ENCODE data around the gene HSD3B1. TPM values are rescaled to one million over a fixed set of nuclear protein-coding genes. Genes with fewer than 3 reads are reported as not detected.
"Not testable (repeated sequence)": the region's sequence is repeated elsewhere in the genome, so short reads cannot be mapped to it uniquely, and the experiment has no call there.

Gene HSD3B1
- total RNA-seq, 1 experiment from 2014 or later = not detected

DNA sequence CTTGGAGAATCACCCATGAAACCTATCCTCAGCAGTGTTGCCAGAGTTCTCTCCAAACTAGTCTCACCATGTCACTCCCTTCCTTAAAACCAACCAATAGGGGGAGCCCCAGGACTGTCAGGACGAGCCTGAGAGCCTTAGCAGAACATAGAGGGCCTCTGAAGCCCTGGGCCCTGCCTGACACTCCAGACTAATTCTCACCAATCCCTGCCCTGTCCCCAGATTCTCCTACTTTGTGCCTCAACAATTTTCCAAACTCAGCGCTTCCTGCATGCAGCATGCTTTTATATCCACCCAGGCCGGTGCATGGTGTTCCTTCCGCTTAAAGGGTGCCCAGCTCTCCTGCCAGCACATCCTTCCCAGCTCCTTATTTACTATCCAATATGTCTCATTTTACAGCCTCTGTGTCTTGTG, 42.7 kb downstream of the HSD3B1 start:
- Histone ChIP-seq H4K20me1 (ENCODE audit: insufficient read depth, low read depth, low read length) (no peaks in the 10 kb centered on the region), H3K27ac (ENCODE audit: low read length) (no peak overlapping the region), H2AFZ (ENCODE audit: low read length) (no peak overlapping the region), H3K27me3 (ENCODE audit: low read length) (no peaks in the 10 kb centered on the region), H3K9ac (ENCODE audit: low read length) (no peak overlapping the region), H3K36me3 (ENCODE audit: insufficient read depth, low read length) (no peaks in the 10 kb centered on the region), H3K4me3 (ENCODE audit: low read length) (no peak overlapping the region), H3K9me2 (replicated peaks; ENCODE audit: insufficient read depth, low read length) (no peaks in the 10 kb centered on the region), H3K4me1 (ENCODE audit: low read length) (no peaks in the 10 kb centered on the region), H3K9me3 (ENCODE audit: low read length) (no peaks in the 10 kb centered on the region), H3K79me2 (ENCODE audit: low read length) (no peaks in the 10 kb centered on the region), H3K4me2 (ENCODE audit: low read depth, low read length, poor library complexity, severe bottlenecking) (no peak overlapping the region)
- peak; percentile 87 for DNase-seq

DNA sequence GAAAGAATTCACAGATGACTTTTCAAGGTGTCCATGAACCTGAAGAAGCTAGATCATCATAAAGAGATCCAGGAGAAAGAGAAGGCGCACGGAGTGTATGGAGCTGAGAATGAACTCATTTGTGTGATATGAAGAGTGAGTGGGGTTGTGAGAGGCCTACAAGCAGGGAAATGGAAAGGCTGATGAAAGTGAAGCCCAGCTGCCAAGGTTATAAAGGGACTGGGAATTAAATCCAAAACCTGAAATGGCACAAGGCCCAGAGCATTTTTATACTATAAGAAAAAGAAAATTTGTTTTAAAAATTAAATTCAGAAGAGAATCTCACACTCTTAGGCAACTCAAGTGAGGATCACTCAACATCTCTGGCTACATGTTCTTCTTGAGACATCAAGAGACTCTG, 43.4 kb downstream of the HSD3B1 start:
- Histone ChIP-seq H4K20me1 (ENCODE audit: insufficient read depth, low read depth, low read length) (no peaks in the 10 kb centered on the region), H3K4me2 (ENCODE audit: low read depth, low read length, poor library complexity, severe bottlenecking) (no peak overlapping the region), H3K4me1 (ENCODE audit: low read length) (no peaks in the 10 kb centered on the region), H3K9me3 (ENCODE audit: low read length) (no peaks in the 10 kb centered on the region), H3K9me2 (replicated peaks; ENCODE audit: insufficient read depth, low read length) (no peaks in the 10 kb centered on the region), H3K79me2 (ENCODE audit: low read length) (no peaks in the 10 kb centered on the region), H3K27me3 (ENCODE audit: low read length) (no peaks in the 10 kb centered on the region), H2AFZ (ENCODE audit: low read length) (no peak overlapping the region), H3K9ac (ENCODE audit: low read length) (no peak overlapping the region), H3K36me3 (ENCODE audit: insufficient read depth, low read length) (no peaks in the 10 kb centered on the region), H3K4me3 (ENCODE audit: low read length) (no peak overlapping the region), H3K27ac (ENCODE audit: low read length) (no peak overlapping the region)
- DNase-seq = no peak

DNA sequence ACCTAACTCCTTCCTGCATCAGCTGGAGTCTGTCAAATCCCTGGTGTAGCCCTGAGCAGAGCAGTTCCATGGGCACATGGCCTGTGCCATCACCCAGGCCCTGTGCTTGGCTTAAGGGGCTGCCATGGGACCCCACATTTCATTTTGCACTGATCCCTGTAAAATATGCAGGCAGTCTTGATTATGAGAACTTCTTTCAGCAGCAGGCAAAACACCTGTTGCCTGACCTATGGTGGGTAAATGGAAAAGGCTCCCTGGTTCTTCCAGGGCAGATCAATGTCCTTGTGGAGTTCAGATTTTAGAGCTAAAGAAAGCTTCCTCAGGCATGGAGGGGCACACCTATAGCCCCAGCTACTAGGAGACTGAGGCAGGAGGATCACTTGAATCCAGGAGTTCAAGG, 44.2 kb downstream of the HSD3B1 start:
- no peaks in the 10 kb centered on the region for H3K9me2 ChIP-seq (replicated peaks; ENCODE audit: insufficient read depth, low read length)

DNA sequence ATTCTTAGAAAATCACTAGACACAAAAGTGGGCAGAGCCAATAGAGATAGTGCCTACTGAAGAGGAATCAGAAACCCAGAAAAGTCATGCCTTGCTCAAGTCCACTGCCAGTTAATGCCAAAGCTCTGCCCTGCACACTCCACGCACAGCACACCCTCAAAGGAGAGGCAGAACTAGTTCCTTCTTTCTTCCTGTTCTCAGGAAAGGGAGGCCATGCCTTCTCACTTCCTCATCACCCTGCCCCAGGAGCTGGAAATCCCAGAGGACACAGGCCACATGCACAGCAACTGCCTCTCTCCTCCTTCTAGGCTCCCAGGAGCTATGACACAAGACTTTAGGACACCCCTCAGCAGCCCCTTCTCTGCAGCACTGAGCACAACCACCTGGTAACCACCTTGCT, 45.6 kb downstream of the HSD3B1 start:
- H3K4me3 ChIP-seq (ENCODE audit: low read length); H3K79me2 ChIP-seq (ENCODE audit: low read length); H3K4me1 ChIP-seq (ENCODE audit: low read length); H3K4me2 ChIP-seq (ENCODE audit: low read depth, low read length, poor library complexity, severe bottlenecking); H2AFZ ChIP-seq (ENCODE audit: low read length); H3K27me3 ChIP-seq (ENCODE audit: low read length); H3K36me3 ChIP-seq (ENCODE audit: insufficient read depth, low read length); DNase-seq; H4K20me1 ChIP-seq (ENCODE audit: insufficient read depth, low read depth, low read length); H3K27ac ChIP-seq (ENCODE audit: low read length); H3K9me2 ChIP-seq (replicated peaks; ENCODE audit: insufficient read depth, low read length); H3K9ac ChIP-seq (ENCODE audit: low read length); H3K9me3 ChIP-seq (ENCODE audit: low read length): not testable (repeated sequence)

More for the DNA sequence above, 44.2 kb downstream of the HSD3B1 start:
- no peaks in the 10 kb centered on the region for H3K36me3 ChIP-seq (ENCODE audit: insufficient read depth, low read length)
- no peaks in the 10 kb centered on the region for H3K4me1 ChIP-seq (ENCODE audit: low read length)
- no peaks in the 10 kb centered on the region for H4K20me1 ChIP-seq (ENCODE audit: insufficient read depth, low read depth, low read length)
- no peaks in the 10 kb centered on the region for H3K9me3 ChIP-seq (ENCODE audit: low read length)
- no peak for DNase-seq
- no peaks in the 10 kb centered on the region for H3K27me3 ChIP-seq (ENCODE audit: low read length)
- H3K79me2 ChIP-seq (ENCODE audit: low read length) = no peaks in the 10 kb centered on the region
- no peak overlapping the region for H3K27ac ChIP-seq (ENCODE audit: low read length)
- H3K4me3 ChIP-seq (ENCODE audit: low read length) = no peak overlapping the region
- H3K4me2 ChIP-seq (ENCODE audit: low read depth, low read length, poor library complexity, severe bottlenecking) = no peak overlapping the region
- H2AFZ ChIP-seq (ENCODE audit: low read length) = no peak overlapping the region
- H3K9ac ChIP-seq (ENCODE audit: low read length) = no peak overlapping the region

DNA sequence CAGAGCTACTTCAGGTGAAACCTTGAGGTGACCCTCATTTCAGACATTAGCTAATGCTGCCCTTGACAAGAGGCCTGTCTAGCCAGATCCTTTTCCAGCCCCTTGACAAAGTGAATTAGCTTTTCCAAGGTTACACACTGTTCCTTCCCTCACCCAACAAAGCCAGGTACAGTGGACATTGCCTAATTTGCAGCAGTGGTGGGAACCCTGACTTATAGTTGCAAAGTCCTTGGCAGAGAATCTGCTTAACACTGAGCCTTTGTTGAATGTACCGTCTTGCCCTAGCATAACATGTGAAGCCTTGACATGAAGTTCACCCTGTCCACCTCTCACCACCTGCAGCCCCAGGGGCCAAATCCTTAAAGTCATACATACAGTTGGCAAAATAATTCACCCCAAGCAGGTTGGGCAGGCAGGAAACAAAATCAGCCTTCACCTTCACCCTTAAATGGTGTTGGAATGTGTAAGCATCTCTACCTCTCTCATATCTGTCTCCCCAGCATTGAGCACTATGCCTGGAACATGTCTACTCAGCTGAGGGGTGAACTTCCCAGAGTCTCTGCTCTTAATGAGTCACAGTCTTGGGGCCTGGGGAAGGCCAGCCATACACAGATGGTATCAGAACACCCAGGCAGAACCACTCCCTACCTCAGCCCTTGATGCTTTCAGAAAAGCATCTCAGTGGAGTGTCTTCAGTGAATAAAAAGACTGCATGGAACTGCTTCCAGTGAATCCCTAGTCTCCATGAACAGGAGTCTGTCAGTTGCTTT, 46.5 kb downstream of the HSD3B1 start:
- not testable (repeated sequence) for H3K4me1 ChIP-seq (ENCODE audit: low read length); H3K79me2 ChIP-seq (ENCODE audit: low read length); H3K9me2 ChIP-seq (replicated peaks; ENCODE audit: insufficient read depth, low read length); H3K27me3 ChIP-seq (ENCODE audit: low read length); H3K4me2 ChIP-seq (ENCODE audit: low read depth, low read length, poor library complexity, severe bottlenecking); H3K27ac ChIP-seq (ENCODE audit: low read length); DNase-seq; H3K36me3 ChIP-seq (ENCODE audit: insufficient read depth, low read length); H3K4me3 ChIP-seq (ENCODE audit: low read length); H4K20me1 ChIP-seq (ENCODE audit: insufficient read depth, low read depth, low read length); H2AFZ ChIP-seq (ENCODE audit: low read length); H3K9ac ChIP-seq (ENCODE audit: low read length); H3K9me3 ChIP-seq (ENCODE audit: low read length)

DNA sequence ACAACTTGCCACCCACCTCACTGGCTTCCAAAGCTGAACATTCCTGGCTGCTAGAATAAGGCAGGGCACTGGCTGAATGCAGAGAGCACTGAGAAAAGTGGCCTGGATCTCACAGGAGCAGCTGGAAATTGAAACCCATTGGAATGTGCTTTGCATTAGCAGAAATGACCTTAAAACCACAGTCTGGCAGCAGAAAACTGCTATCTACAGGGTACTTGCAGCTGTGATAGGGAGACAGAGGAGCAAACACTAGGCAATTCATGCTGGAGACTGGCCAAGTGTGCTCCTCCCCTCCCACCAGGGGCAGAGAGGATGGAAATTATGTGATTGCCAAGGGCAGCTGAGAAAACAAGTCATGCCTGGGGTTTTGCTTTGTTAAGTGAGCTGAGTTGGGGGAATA, 47.2 kb downstream of the HSD3B1 start:
- H3K4me1 ChIP-seq (ENCODE audit: low read length) = no peaks in the 10 kb centered on the region
- no peak overlapping the region for H2AFZ ChIP-seq (ENCODE audit: low read length)
- H4K20me1 ChIP-seq (ENCODE audit: insufficient read depth, low read depth, low read length) = no peaks in the 10 kb centered on the region

DNA sequence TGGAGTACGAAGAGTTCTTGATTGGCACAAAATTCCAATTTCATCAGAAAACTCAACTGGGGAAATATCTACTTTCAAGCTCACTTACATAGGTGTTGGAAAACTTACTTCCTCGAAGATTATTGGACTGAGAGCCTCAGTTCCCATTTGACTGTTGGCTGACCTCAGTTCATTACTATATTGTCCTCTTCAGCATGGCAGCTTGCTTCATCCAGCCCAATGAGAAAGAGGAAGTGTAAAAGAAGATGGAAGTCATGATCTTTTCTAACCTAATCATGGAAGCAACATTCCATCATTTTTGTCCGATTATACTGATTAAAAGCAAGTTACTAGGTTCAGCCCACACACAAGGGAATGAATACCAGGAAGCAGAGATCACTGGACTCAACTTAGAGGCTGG, 49.4 kb downstream of the HSD3B1 start:
- no peak overlapping the region for H2AFZ ChIP-seq (ENCODE audit: low read length)
- no peaks in the 10 kb centered on the region for H4K20me1 ChIP-seq (ENCODE audit: insufficient read depth, low read depth, low read length)
- no peaks in the 10 kb centered on the region for H3K79me2 ChIP-seq (ENCODE audit: low read length)
- no peaks in the 10 kb centered on the region for H3K4me1 ChIP-seq (ENCODE audit: low read length)
- DNase-seq = no peak
- no peak overlapping the region for H3K4me3 ChIP-seq (ENCODE audit: low read length)
- H3K9ac ChIP-seq (ENCODE audit: low read length) = no peak overlapping the region
- no peaks in the 10 kb centered on the region for H3K27me3 ChIP-seq (ENCODE audit: low read length)
- H3K36me3 ChIP-seq (ENCODE audit: insufficient read depth, low read length) = no peaks in the 10 kb centered on the region
- H3K9me2 ChIP-seq (replicated peaks; ENCODE audit: insufficient read depth, low read length) = no peaks in the 10 kb centered on the region
- H3K4me2 ChIP-seq (ENCODE audit: low read depth, low read length, poor library complexity, severe bottlenecking) = no peak overlapping the region
- H3K9me3 ChIP-seq (ENCODE audit: low read length) = no peaks in the 10 kb centered on the region
- no peak overlapping the region for H3K27ac ChIP-seq (ENCODE audit: low read length)

More for the DNA sequence above, 47.2 kb downstream of the HSD3B1 start:
- Histone ChIP-seq H3K9ac (ENCODE audit: low read length) (no peak overlapping the region), H3K4me2 (ENCODE audit: low read depth, low read length, poor library complexity, severe bottlenecking) (no peak overlapping the region), H3K36me3 (ENCODE audit: insufficient read depth, low read length) (no peaks in the 10 kb centered on the region), H3K79me2 (ENCODE audit: low read length) (no peaks in the 10 kb centered on the region), H3K9me2 (replicated peaks; ENCODE audit: insufficient read depth, low read length) (no peaks in the 10 kb centered on the region), H3K4me3 (ENCODE audit: low read length) (no peak overlapping the region), H3K27ac (ENCODE audit: low read length) (no peak overlapping the region), H3K27me3 (ENCODE audit: low read length) (no peaks in the 10 kb centered on the region), H3K9me3 (ENCODE audit: low read length) (no peaks in the 10 kb centered on the region)
- DNase-seq = no peak

DNA sequence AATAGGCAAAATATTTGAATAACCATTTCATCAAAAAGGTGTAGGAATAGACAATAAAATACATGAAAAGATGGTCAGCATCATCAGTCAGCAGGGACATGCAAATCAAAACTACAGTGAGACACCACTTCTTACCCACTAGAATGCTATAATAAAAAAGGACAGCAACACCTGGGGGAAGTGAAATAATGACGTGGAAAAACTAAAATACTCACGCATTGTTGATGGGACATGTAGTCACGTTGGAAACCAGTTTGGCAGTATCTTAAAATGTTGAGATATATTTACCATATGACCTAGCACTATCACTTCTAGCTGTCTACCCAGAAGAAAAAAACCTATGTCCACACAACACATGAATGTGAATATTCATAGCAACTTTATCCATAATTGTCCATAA, 53.4 kb downstream of the HSD3B1 start:
- DNase-seq; H3K4me1 ChIP-seq (ENCODE audit: low read length); H2AFZ ChIP-seq (ENCODE audit: low read length); H3K9me3 ChIP-seq (ENCODE audit: low read length); H3K27me3 ChIP-seq (ENCODE audit: low read length); H3K27ac ChIP-seq (ENCODE audit: low read length); H3K36me3 ChIP-seq (ENCODE audit: insufficient read depth, low read length); H3K4me3 ChIP-seq (ENCODE audit: low read length); H3K9me2 ChIP-seq (replicated peaks; ENCODE audit: insufficient read depth, low read length); H3K79me2 ChIP-seq (ENCODE audit: low read length); H3K9ac ChIP-seq (ENCODE audit: low read length); H4K20me1 ChIP-seq (ENCODE audit: insufficient read depth, low read depth, low read length); H3K4me2 ChIP-seq (ENCODE audit: low read depth, low read length, poor library complexity, severe bottlenecking): not testable (repeated sequence)
